ENCODE results near the gene SNIP1. TPM values are rescaled to one million over a fixed set of nuclear protein-coding genes. Genes with fewer than 3 reads are reported as not detected.

SNIP1 gene
- total RNA-seq (100 to 1,000 TPM in 1 of 5 donors, 10 to 100 TPM in 4; 11.6 to 132 (median 22.0) TPM), polyA plus RNA-seq (1 to 10 TPM; 3.6 to 5.3 (median 4.0) TPM)
- long read RNA-seq, donor 1, full-length matches to known transcripts, result 2 of 2 reads
- long read RNA-seq, donor 1, partial matches to known transcripts, result 0 of 2 reads
- long read RNA-seq, donor 1, other reads (novel, unspliced or antisense), result 0 of 2 reads
- long read RNA-seq, donor 2, full-length matches to known transcripts, result 2 of 2 reads
- long read RNA-seq, donor 2, partial matches to known transcripts, result 0 of 2 reads
- long read RNA-seq, donor 2, other reads (novel, unspliced or antisense), result 0 of 2 reads
- long read RNA-seq, donor 3, result 0 reads
- long read RNA-seq, donor 4, result 0 reads
- long read RNA-seq, donor 5, full-length matches to known transcripts, result 5 of 5 reads
- long read RNA-seq, donor 5, partial matches to known transcripts, result 0 of 5 reads
- long read RNA-seq, donor 5, other reads (novel, unspliced or antisense), result 0 of 5 reads
- long read RNA-seq, donor 6, result 0 reads
- long read RNA-seq, donor 7, full-length matches to known transcripts, result 3 of 3 reads
- long read RNA-seq, donor 7, partial matches to known transcripts, result 0 of 3 reads
- long read RNA-seq, donor 7, other reads (novel, unspliced or antisense), result 0 of 3 reads
- long read RNA-seq, donor 8, full-length matches to known transcripts, result 2 of 2 reads
- long read RNA-seq, donor 8, partial matches to known transcripts, result 0 of 2 reads
- long read RNA-seq, donor 8, other reads (novel, unspliced or antisense), result 0 of 2 reads
- long read RNA-seq, donor 9, partial matches to known transcripts, result 0 of 1 reads
- long read RNA-seq, donor 9, other reads (novel, unspliced or antisense), result 0 of 1 reads
- long read RNA-seq, donor 10, result 0 reads

DNA sequence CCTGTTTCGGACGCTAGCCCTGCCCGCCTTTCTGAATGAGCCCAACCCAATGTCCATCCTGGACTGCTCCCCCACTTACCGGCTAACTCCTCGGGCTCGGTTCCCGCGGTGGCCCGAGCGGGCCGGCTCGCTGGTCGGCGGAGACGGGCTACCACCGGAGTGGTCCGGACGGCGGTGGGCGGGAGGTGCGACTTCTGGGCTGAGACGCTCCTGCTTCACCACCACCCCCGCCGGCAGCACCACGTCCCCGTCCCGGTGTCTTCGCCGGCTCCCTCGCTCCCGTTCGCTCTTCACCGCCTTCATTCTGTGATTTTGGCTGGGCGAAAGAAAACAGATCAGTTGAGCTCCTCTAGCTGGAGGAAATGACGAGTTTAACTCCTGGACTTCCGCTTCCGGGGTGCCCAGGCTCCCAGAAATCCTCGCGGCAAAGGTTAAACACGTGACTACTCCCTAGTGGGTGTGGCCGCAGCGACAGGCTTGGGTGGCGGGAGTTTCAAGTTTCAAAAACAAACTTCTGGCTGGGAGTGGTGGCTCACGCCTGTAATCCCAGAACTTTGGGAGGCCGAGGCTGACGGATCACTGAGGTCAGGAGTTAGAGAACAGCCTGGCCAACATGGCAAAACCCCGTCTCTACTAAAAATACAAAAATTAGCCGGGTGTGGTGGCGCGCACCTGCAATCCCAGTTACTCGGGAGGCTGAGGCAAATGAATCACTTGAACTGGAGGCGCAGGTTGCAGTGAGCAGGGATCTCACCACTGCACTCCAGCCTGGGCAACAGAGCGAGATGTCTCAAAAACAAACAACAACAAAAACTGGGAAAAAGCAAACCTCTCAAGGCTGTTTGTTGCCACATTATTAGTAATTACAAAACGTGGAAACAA, at the start of gene SNIP1:
Gene SNIP1 (minus strand): TSS at position 367 of the 882 bp plus-strand sequence. CDS start 64 bp downstream, at position 303.
- 11 to 14% (median 12%) methylated on average over 50 to 54 of the region's 54 CpGs for WGBS, 5 donors
- Histone ChIP-seq H3K9me3 (no peaks in the 10 kb centered on the region), H3K4me1 (peaks cover 28 to 68% (median 44%) of the 10 kb centered on the region in 4 donors), H3K4me3 (peak within 1 kb of the TSS; percentile 74 to 99 (median 92)), H3K27me3 (no peaks in the 10 kb centered on the region), H3K27ac (peak within 1 kb of the TSS; percentile 81 to 96 (median 89)), H3K36me3 (peaks cover 11 to 37% (median 35%) of the 10 kb centered on the region in 4 donors)
- TF ChIP-seq POLR2A (IDR thresholded peaks at IDR 0.05) (no peak), CTCF (IDR thresholded peaks at IDR 0.05) (no peak), POLR2AphosphoS5 (IDR thresholded peaks at IDR 0.05) (peak; percentile 89 to 94 (median 89)), EP300 (IDR thresholded peaks at IDR 0.05) (no peak)
- DNase-seq, result peak; percentile 93 to 98
- intact Hi-C loops (cut with DNase I; ENCODE audit: low total_unique reads), result no loop called here

- H3K4me1 ChIP-seq, result peaks cover 0 to 20% (median 2%) of the 10 kb centered on the region in 4 donors
- no peak overlapping the region for H3K27ac ChIP-seq
- intact Hi-C loops (cut with DNase I; ENCODE audit: low total_unique reads), result loop anchor here (5.0 kb wide), 1 partner anchor 79 kb away; no protein-coding TSS in a partner anchor
- no peak overlapping the region for H3K4me3 ChIP-seq
- peaks cover 0 to 52% (median 13%) of the 10 kb centered on the region in 3 donors for H3K27me3 ChIP-seq
- H3K9me3 ChIP-seq, result no peaks in the 10 kb centered on the region
- no peaks in the 10 kb centered on the region for H3K36me3 ChIP-seq
- 27 to 39% (median 33%) methylated on average over 8 of the region's 8 CpGs for WGBS, 5 donors
- DNase-seq, result peak in 1 of 2 donors; percentile 56
- TF ChIP-seq POLR2AphosphoS5 (IDR thresholded peaks at IDR 0.05), result no peak
- peak in 5 of 7 experiments; percentile 23 to 59 (median 44) for TF ChIP-seq CTCF (IDR thresholded peaks at IDR 0.05)
Observed at GRCh38 chr1:37602750-37603694, 48.9 kb upstream of the SNIP1 start.

- Histone ChIP-seq H3K9me3 (no peaks in the 10 kb centered on the region), H3K27ac (no peak overlapping the region), H3K27me3 (peaks cover 0 to 38% (median 6%) of the 10 kb centered on the region in 3 donors), H3K36me3 (no peaks in the 10 kb centered on the region), H3K4me1 (peaks cover under 1 to 17% (median 4%) of the 10 kb centered on the region in 4 donors), H3K4me3 (no peak overlapping the region)
- intact Hi-C loops (cut with DNase I; ENCODE audit: low total_unique reads), result loop anchor here (5.0 kb wide), 1 partner anchor 81 kb away; no protein-coding TSS in a partner anchor
- DNase-seq, result no peak
- TF ChIP-seq POLR2AphosphoS5 (IDR thresholded peaks at IDR 0.05) (no peak), EP300 (IDR thresholded peaks at IDR 0.05) (no peak), POLR2A (IDR thresholded peaks at IDR 0.05) (no peak), CTCF (IDR thresholded peaks at IDR 0.05) (no peak)
Observed at GRCh38 chr1:37601441-37601840, 47.3 kb upstream of the SNIP1 start.
